ENCODE results near the gene BORCS5.
A peak's percentile ranks its signal among the peaks of the same experiment; 100 is the strongest.

Gene BORCS5

DNA sequence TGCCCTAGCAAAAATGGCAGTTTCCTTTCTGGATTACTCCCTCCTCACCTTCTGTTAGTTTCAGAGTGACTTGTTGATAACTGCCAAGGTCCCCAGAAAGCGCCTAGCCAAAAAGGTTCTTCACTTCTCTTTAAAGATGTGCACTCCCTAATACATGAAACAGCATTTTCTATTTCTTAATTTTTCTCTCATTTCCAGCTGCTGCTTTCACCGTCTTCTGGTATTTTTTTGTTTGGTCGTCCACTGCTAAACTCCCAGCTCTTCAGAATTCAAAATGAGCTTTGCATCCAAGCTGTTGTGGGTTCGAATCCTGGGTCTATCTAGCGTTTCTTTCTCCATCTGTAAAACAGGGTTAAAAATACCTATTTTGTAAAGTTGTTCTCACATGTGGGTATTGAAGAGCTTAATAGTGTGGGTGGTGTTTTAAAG, 397 bp upstream of the BORCS5 start:
- no peaks in the 10 kb centered on the region for H3K9me3 ChIP-seq (ENCODE audit: control insufficient read depth, low read length)
- no peak for DNase-seq (ENCODE audit: low read depth)
- H3K4me1 ChIP-seq (ENCODE audit: control insufficient read depth, insufficient read depth, low read length): peaks cover 12% of the 10 kb centered on the region
- H3K27me3 ChIP-seq (replicated peaks; ENCODE audit: control insufficient read depth, insufficient read depth, low read length): no peaks in the 10 kb centered on the region
- H3K9ac ChIP-seq (ENCODE audit: low read length): peak overlapping the region; percentile 96
- peak overlapping the region; percentile 97 for H3K4me3 ChIP-seq (ENCODE audit: low read length)
- H3K36me3 ChIP-seq (ENCODE audit: control insufficient read depth, insufficient read depth, low read length, severe bottlenecking): no peaks in the 10 kb centered on the region

DNA sequence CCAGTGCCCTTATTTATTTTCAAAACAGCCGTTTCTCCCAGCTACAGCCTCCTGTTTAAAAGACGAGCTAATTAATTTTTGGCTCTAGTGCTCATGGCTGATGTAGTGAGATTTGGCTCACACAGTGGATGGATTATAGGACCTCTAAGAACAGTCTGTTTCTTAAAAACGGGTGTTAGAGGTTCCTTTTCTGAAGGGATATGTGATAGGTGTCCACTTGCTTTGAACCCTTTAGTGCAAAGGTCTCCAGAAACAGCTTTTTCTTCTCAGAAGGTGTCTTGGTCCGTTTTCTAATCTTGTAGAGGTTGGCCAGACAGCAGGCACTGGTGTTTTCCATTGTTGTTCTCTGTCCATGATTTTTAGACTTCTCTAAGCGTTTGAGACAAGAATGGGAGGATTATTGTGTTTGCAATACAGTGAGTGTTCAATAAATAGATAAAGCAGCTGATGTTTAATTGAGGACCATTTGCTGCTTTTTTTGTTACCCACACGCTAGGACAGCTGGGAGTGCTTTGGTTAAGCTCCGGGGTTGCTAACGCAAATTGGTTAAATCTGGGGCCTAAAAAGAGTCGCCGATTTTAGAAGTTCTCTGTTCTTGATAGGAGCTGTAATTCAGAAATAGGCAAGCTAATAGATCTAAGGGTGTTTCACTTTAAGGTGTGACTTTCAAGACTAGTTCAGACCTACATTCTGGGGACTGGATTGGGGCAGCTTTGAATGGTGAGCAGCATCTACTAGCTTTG, 1.0 kb downstream of the BORCS5 start:
- H3K27me3 ChIP-seq (replicated peaks; ENCODE audit: control insufficient read depth, insufficient read depth, low read length): no peaks in the 10 kb centered on the region
- H3K9ac ChIP-seq (ENCODE audit: low read length): peak overlapping the region; percentile 96
- DNase-seq (ENCODE audit: low read depth): peak; percentile 67
- H3K9me3 ChIP-seq (ENCODE audit: control insufficient read depth, low read length): no peaks in the 10 kb centered on the region
- peaks cover 12% of the 10 kb centered on the region for H3K4me1 ChIP-seq (ENCODE audit: control insufficient read depth, insufficient read depth, low read length)
- H3K36me3 ChIP-seq (ENCODE audit: control insufficient read depth, insufficient read depth, low read length, severe bottlenecking): peaks cover under 1% of the 10 kb centered on the region
- H3K4me3 ChIP-seq (ENCODE audit: low read length): peak overlapping the region; percentile 97

DNA sequence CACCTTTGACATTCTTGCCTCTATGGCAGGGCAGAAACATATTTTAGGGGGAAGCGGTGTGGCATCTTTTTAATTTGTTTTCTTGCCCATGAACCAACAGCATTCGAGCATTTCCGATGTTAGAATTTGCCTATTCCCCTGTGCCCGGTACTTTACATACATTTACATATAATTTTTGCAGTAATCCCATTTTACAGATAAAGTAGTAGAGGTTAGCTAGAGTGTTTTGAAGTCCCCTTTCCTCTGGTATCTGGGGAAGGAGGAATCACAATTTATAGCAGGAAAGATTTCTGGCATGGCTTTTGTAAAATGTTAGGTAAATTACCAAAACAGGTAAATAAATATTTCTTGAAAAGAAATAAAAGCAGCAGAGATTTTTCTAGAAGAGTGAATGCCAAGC, 1.6 kb downstream of the BORCS5 start:
- H3K9me3 ChIP-seq (ENCODE audit: control insufficient read depth, low read length): no peaks in the 10 kb centered on the region
- peaks cover 3% of the 10 kb centered on the region for H3K36me3 ChIP-seq (ENCODE audit: control insufficient read depth, insufficient read depth, low read length, severe bottlenecking)
- DNase-seq (ENCODE audit: low read depth): no peak
- peak overlapping the region; percentile 96 for H3K9ac ChIP-seq (ENCODE audit: low read length)
- H3K4me1 ChIP-seq (ENCODE audit: control insufficient read depth, insufficient read depth, low read length): peaks cover 12% of the 10 kb centered on the region
- H3K4me3 ChIP-seq (ENCODE audit: low read length): peak overlapping the region; percentile 97
- H3K27me3 ChIP-seq (replicated peaks; ENCODE audit: control insufficient read depth, insufficient read depth, low read length): no peaks in the 10 kb centered on the region

DNA sequence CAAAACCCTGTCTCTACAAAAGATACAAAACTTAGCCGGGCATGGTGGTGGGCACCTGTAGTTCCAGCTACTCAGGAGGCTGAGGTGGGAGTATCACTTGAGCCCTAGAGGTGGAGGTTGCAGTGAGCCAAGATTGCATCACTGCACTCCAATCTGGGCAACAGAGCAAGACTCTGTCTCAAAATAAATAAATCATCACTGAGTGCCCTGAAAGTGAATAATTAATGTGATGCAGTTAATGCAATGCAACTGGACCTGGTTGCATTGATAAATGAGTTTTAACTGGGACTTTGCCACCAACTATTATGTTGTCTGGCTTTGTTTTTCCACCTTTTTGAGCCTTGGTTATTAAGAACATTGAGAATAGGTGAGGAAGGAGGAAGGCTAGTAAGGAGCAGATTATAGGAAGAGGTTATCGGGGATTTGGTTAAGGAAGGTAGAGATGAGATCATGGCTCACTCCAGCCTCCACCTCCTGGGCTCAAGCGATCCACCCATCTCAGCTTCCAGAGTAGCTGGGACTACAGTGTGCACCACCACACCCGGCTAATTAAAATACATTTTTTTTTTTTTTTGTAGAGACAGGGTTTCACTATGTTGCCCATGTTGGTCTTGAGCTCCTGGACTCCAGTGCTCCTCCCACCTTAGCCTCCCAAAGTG, 8.0 kb downstream of the BORCS5 start:
- Histone ChIP-seq H3K9me3 (ENCODE audit: control insufficient read depth, low read length) (no peaks in the 10 kb centered on the region), H3K9ac (ENCODE audit: low read length) (no peak overlapping the region), H3K36me3 (ENCODE audit: control insufficient read depth, insufficient read depth, low read length, severe bottlenecking) (peaks cover 11% of the 10 kb centered on the region), H3K4me1 (ENCODE audit: control insufficient read depth, insufficient read depth, low read length) (peaks cover 14% of the 10 kb centered on the region), H3K4me3 (ENCODE audit: low read length) (no peak overlapping the region), H3K27me3 (replicated peaks; ENCODE audit: control insufficient read depth, insufficient read depth, low read length) (no peaks in the 10 kb centered on the region)
- no peak for DNase-seq (ENCODE audit: low read depth)

DNA sequence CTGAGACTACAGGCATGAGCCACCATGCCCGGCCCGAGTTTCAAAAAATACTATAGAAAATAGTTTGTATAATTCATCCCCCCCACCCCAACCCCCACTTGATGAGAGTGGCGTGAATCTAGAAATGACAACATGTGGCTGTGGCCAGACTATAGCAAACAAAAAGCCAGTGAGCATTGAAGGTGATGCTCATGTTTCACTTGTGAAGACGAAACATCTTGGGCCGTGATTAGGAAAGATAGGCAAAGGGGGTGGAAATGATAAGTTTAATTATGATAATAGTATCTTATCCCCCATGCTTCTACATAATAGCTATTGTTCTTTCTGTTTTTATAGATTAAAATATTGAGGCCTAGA, 8.5 kb downstream of the BORCS5 start:
- Histone ChIP-seq H3K36me3 (ENCODE audit: control insufficient read depth, insufficient read depth, low read length, severe bottlenecking) (peaks cover 11% of the 10 kb centered on the region), H3K9me3 (ENCODE audit: control insufficient read depth, low read length) (no peaks in the 10 kb centered on the region), H3K27me3 (replicated peaks; ENCODE audit: control insufficient read depth, insufficient read depth, low read length) (no peaks in the 10 kb centered on the region), H3K4me1 (ENCODE audit: control insufficient read depth, insufficient read depth, low read length) (peaks cover 14% of the 10 kb centered on the region), H3K9ac (ENCODE audit: low read length) (peak overlapping the region; percentile 21), H3K4me3 (ENCODE audit: low read length) (no peak overlapping the region)
- DNase-seq (ENCODE audit: low read depth): no peak

DNA sequence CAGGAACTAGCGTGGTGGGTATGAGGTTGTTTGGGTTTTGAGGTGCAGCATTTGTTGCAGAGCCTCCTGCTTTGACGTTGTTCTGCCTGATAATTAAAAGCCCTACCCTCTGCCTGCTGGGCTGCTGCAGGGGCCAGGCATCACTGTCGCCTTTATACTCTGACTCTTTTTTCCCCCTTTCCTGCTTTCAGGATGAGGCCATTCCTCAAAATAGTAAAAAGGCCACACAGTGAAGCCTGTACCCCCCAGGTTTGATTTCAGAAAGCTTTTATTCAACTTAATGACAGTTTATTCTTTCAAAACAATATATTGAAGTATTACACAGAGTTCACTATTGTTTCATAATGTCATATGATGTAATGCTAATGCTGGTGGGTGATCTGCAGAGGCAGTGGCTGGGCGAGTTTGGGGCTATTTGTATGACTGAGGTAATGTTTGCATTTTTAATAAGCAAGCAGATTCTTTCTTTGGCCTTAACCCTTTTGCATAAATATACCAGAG, 9.1 kb downstream of the BORCS5 start:
- Histone ChIP-seq H3K4me1 (ENCODE audit: control insufficient read depth, insufficient read depth, low read length) (peaks cover 14% of the 10 kb centered on the region), H3K36me3 (ENCODE audit: control insufficient read depth, insufficient read depth, low read length, severe bottlenecking) (peaks cover 11% of the 10 kb centered on the region), H3K9ac (ENCODE audit: low read length) (peak overlapping the region; percentile 21), H3K27me3 (replicated peaks; ENCODE audit: control insufficient read depth, insufficient read depth, low read length) (no peaks in the 10 kb centered on the region), H3K9me3 (ENCODE audit: control insufficient read depth, low read length) (no peaks in the 10 kb centered on the region), H3K4me3 (ENCODE audit: low read length) (no peak overlapping the region)
- DNase-seq (ENCODE audit: low read depth): peak; percentile 73

DNA sequence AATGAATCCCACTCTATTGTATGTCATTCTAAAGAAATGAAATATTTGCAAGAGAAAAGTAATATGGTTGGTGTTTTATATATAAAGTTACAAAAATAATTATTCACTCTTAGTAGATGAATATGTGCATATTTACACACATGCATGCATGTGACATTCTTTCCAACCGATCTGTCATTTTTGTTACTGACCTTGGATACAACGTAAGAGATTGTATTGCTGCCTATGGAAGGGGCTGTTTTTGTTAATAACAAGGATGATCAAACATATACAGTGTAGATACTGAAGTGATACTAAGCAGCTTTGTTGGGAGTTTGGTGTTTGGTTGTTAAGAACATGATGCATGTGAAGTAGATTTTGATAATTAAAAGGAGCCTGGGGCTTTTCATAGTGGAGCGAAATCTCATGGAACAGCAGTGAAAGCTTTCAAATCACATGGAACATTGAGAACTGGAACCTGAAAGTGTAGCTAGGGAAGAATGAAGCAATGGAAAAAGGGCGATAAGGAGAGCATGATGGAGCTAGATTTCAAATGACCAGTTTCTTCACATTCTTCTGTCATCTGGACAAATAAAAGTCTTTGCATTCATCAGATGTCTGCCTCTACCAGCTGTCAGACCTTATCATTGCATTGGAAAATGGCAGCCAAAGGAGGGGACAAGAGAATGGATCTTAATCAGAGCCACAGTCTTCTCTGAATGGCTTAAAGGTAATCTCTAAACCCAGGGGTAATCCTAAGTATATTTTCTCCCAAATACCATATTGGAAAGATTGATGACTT, 10.0 kb downstream of the BORCS5 start:
- no peak overlapping the region for H3K4me3 ChIP-seq (ENCODE audit: low read length)
- H3K27me3 ChIP-seq (replicated peaks; ENCODE audit: control insufficient read depth, insufficient read depth, low read length): no peaks in the 10 kb centered on the region
- H3K9ac ChIP-seq (ENCODE audit: low read length): no peak overlapping the region
- H3K4me1 ChIP-seq (ENCODE audit: control insufficient read depth, insufficient read depth, low read length): peaks cover 14% of the 10 kb centered on the region
- H3K36me3 ChIP-seq (ENCODE audit: control insufficient read depth, insufficient read depth, low read length, severe bottlenecking): peaks cover 14% of the 10 kb centered on the region
- no peak for DNase-seq (ENCODE audit: low read depth)
- H3K9me3 ChIP-seq (ENCODE audit: control insufficient read depth, low read length): no peaks in the 10 kb centered on the region

DNA sequence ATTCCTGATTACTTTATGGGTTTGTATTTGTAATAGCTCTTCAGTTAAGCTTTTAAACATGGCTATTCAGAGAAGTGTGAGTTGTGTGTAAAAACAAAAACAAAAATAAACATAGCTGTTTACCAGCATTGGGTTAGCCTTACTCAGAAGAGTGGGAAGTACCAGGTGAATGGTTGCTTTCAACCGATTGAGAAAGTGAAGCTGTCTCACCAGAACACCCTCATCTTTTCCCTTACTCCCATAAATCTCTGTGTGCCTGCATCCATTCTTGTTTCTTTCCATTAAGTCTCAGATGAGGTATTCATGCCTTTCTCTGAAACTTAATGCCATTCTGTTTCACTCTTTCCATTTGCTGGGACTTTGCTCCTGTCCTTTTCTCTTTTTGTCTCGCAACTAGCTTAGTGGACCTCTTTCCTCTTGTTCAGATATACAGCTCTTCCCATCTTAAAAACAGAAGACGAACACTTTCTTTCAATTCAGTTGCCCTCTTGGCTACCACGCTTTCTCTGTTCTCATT, 10.7 kb downstream of the BORCS5 start:
- Histone ChIP-seq H3K4me1 (ENCODE audit: control insufficient read depth, insufficient read depth, low read length) (peaks cover 14% of the 10 kb centered on the region), H3K27me3 (replicated peaks; ENCODE audit: control insufficient read depth, insufficient read depth, low read length) (no peaks in the 10 kb centered on the region), H3K4me3 (ENCODE audit: low read length) (no peak overlapping the region), H3K9ac (ENCODE audit: low read length) (no peak overlapping the region), H3K36me3 (ENCODE audit: control insufficient read depth, insufficient read depth, low read length, severe bottlenecking) (peaks cover 14% of the 10 kb centered on the region), H3K9me3 (ENCODE audit: control insufficient read depth, low read length) (no peaks in the 10 kb centered on the region)
- no peak for DNase-seq (ENCODE audit: low read depth)

DNA sequence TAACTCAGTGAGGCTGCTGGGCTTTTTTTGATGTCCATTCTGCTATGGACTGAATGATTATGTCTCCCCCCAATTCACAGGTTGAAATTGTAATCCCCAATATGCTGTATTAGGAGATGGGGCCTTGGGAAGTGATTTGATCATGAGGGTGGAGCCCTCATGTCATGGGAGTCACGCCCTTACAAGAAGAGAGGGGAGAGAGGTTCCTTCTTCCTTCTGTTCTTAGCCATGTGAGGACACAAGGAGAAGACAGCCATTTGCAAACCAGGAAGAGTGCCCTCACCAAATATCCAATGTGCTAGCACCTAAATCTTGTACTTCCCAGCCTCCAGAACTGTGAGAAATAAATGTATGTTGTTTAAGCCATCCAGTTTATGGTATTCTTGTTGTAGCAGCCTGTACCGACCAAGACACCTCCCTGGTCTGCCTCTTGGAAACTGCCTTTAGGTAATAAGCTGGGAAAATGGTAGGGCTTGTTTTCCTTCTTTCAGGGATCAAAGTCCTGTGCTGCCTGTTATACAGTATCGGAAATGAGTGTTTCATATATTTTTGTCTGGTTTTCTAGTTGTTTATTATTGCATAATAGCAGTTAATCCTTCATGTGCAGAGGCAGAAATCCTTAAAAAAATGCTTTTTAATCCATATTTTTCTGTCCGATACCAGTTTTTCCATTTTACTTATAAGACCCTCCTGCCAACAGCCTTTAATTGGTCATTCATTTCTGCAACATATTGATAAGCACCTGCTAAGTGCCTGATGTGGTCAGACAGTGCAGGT, 16.3 kb downstream of the BORCS5 start:
- no peak for DNase-seq (ENCODE audit: low read depth)
- Histone ChIP-seq H3K9me3 (ENCODE audit: control insufficient read depth, low read length) (no peaks in the 10 kb centered on the region), H3K36me3 (ENCODE audit: control insufficient read depth, insufficient read depth, low read length, severe bottlenecking) (peaks cover 7% of the 10 kb centered on the region), H3K4me1 (ENCODE audit: control insufficient read depth, insufficient read depth, low read length) (no peaks in the 10 kb centered on the region), H3K4me3 (ENCODE audit: low read length) (no peak overlapping the region), H3K9ac (ENCODE audit: low read length) (no peak overlapping the region), H3K27me3 (replicated peaks; ENCODE audit: control insufficient read depth, insufficient read depth, low read length) (no peaks in the 10 kb centered on the region)

DNA sequence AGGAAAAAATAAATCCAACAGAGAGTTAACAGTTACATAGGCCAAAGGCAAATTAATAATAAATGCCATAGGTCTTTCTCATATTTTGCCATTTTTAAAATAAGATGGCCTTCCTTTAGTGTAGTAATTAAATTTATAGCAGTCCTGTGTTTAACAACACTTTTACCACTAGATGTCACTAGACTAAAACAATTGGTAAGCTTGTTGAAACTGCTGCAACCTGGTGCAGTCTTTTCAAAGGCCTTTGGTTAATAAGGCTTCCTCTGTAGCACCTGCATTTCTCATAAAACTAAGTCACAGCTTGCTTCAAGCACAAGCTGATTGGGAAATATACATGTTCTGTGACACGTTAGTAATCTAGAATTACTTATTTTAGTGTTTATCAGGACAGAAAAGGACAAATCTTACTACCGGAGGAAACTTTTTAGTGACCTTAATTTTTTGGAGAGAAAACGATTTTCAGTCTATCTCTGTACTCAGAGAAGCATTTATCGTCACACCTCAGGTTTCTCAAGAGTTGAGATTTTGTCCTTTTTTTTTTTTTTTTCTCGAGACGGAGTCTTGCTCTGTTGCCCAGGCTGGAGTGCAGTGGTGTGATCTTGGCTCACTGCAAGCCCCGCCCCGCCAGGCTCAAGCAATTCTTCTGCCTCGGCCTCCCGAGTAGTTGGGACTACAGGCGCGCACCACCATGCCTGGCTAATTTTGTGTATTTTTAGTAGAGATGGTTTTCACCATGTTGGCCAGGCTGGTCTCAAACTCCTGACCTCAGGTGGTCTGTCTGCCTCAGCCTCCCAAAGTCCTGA, 20.0 kb downstream of the BORCS5 start:
- Histone ChIP-seq H3K4me1 (ENCODE audit: control insufficient read depth, insufficient read depth, low read length) (no peaks in the 10 kb centered on the region), H3K9ac (ENCODE audit: low read length) (no peak overlapping the region), H3K9me3 (ENCODE audit: control insufficient read depth, low read length) (no peaks in the 10 kb centered on the region), H3K4me3 (ENCODE audit: low read length) (no peak overlapping the region), H3K36me3 (ENCODE audit: control insufficient read depth, insufficient read depth, low read length, severe bottlenecking) (peaks cover 3% of the 10 kb centered on the region), H3K27me3 (replicated peaks; ENCODE audit: control insufficient read depth, insufficient read depth, low read length) (no peaks in the 10 kb centered on the region)
- DNase-seq (ENCODE audit: low read depth): peak; percentile 93
